ENCODE measurements around the gene SLC9A5.

Gene SLC9A5

GRCh38 chr16:67248401-67249177, at the start of gene SLC9A5:
TSS of gene SLC9A5 (plus strand) at chr16:67248979. CDS start at chr16:67249015, 36 bp downstream.
- DNase-seq (ENCODE audit: extremely low spot score, insufficient read length, low read depth) (peak; percentile 23), FAIRE-seq (no peak)

GRCh38 chr16:67199011-67199807, 49.6 kb upstream of the SLC9A5 start, which contains the start of gene ELMO3:
TSS of gene ELMO3 (plus strand) at chr16:67199131. CDS start at chr16:67199327, 196 bp downstream.
- no peak for DNase-seq (ENCODE audit: extremely low spot score, insufficient read length, low read depth)
- no peak for FAIRE-seq

GRCh38 chr16:67199808-67200198, 49.0 kb upstream of the SLC9A5 start:
- DNase-seq (ENCODE audit: extremely low spot score, insufficient read length, low read depth) (no peak), FAIRE-seq (no peak)

- no peak for FAIRE-seq
These were observed 48.3 kb upstream of the SLC9A5 start for GRCh38 chr16:67200491-67200890.

GRCh38 chr16:67201411-67202345, 47.1 kb upstream of the SLC9A5 start:
- FAIRE-seq (no peak), DNase-seq (ENCODE audit: extremely low spot score, insufficient read length, low read depth) (no peak)

More at GRCh38 chr16:67200491-67200890, 48.3 kb upstream of the SLC9A5 start:
- no peak for DNase-seq (ENCODE audit: extremely low spot score, insufficient read length, low read depth)

- no peak for FAIRE-seq
These were observed 46.4 kb upstream of the SLC9A5 start for GRCh38 chr16:67202426-67202825.

GRCh38 chr16:67202956-67203493, 45.8 kb upstream of the SLC9A5 start:
- FAIRE-seq (no peak), DNase-seq (ENCODE audit: extremely low spot score, insufficient read length, low read depth) (no peak)

More at GRCh38 chr16:67202426-67202825, 46.4 kb upstream of the SLC9A5 start:
- DNase-seq (ENCODE audit: extremely low spot score, insufficient read length, low read depth), result no peak

- FAIRE-seq (no peak), DNase-seq (ENCODE audit: extremely low spot score, insufficient read length, low read depth) (no peak)
These were observed 44.7 kb upstream of the SLC9A5 start for GRCh38 chr16:67204076-67204475.

GRCh38 chr16:67206129-67206837, 42.5 kb upstream of the SLC9A5 start:
- FAIRE-seq, result no peak
- DNase-seq (ENCODE audit: extremely low spot score, insufficient read length, low read depth), result no peak

- DNase-seq (ENCODE audit: extremely low spot score, insufficient read length, low read depth) (no peak), FAIRE-seq (no peak)
These were observed 41.9 kb upstream of the SLC9A5 start for GRCh38 chr16:67206838-67207248.

- DNase-seq (ENCODE audit: extremely low spot score, insufficient read length, low read depth) (no peak), FAIRE-seq (no peak)
These were observed 41.3 kb upstream of the SLC9A5 start for GRCh38 chr16:67207249-67208091.

- DNase-seq (ENCODE audit: extremely low spot score, insufficient read length, low read depth) (no peak), FAIRE-seq (no peak)
These were observed 40.5 kb upstream of the SLC9A5 start for GRCh38 chr16:67208154-67208896.

- DNase-seq (ENCODE audit: extremely low spot score, insufficient read length, low read depth) (no peak), FAIRE-seq (no peak)
These were observed 39.2 kb upstream of the SLC9A5 start for GRCh38 chr16:67209565-67209964.

GRCh38 chr16:67210069-67210937, 38.5 kb upstream of the SLC9A5 start:
- DNase-seq (ENCODE audit: extremely low spot score, insufficient read length, low read depth) (no peak), FAIRE-seq (no peak)

- no peak for DNase-seq (ENCODE audit: extremely low spot score, insufficient read length, low read depth)
- no peak for FAIRE-seq
These were observed 37.1 kb upstream of the SLC9A5 start for GRCh38 chr16:67211674-67212073.

- DNase-seq (ENCODE audit: extremely low spot score, insufficient read length, low read depth) (no peak), FAIRE-seq (no peak)
These were observed 36.0 kb upstream of the SLC9A5 start for GRCh38 chr16:67212766-67213165.

Data from GM18507 (cell line).